GM12892 (cell line): Measurements from ENCODE around the gene GNB1.
A peak's percentile ranks its signal among the peaks of the same experiment; 100 is the strongest.

Experiments
- POLR2A ChIP-seq: IDR thresholded peaks from 2 replicates; pipeline ENCODE4 v1.6.1; 2011; ENCODE audit warnings: low read depth, low read length, control low read depth
- POLR2AphosphoS5 ChIP-seq: IDR thresholded peaks from 2 replicates; pipeline ENCODE4 v1.6.1; 2011; ENCODE audit warnings: low read depth, low read length, control low read depth
- TAF1 ChIP-seq: IDR thresholded peaks from 2 replicates; pipeline ENCODE4 v1.6.1; 2011; ENCODE audit warnings: low read depth, mild to moderate bottlenecking, control low read depth, low read length, borderline replicate concordance

DNA sequence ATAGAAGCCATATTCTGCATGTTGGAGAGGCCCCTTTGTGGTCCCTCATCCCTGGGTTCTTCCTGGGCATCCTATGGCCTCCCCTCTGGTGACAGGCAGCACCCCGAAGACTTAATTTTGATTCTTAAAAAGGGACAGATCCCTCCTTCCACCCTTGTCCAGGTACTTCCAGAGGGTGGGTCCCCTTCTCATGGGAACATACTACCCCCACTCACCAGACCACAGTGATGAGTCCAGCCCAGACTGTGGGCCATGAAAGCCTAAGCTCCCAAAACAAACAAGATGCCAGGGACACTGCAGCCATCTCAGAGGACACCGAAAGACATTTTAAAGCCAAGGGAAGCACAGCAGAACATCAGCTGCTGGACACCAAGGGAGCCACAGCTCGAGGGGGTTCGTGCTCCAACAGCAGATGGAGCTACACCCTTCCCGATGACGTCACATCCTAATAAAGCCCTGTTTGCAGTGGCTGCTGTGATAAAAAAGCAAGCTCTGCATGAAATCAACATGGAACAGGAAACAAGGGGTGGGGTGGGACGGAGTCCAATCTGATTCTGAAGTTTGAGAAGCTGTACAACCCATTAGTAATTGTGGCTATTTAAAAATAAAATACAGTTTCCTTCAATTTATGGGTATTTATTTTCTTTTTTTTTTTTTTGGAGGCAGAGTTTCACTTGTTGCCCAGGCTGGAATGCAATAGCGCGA lies 32.4 kb downstream of the GNB1 start:
- no peak for TF ChIP-seq POLR2AphosphoS5
- 0 out of 2 replicates have a peak, but pooled peaks have one; percentile 43 for TF ChIP-seq POLR2A
- TF ChIP-seq TAF1 = no peak
